Activated CD8-positive, alpha-beta memory T cell treated with anti-CD3 and anti-CD28 coated beads, Interleukin-2, amount 50 U/mL, for 48 hours (primary cell): ENCODE measurements around the gene CKAP2L.
"Not testable (repeated sequence)": the region's sequence is repeated elsewhere in the genome, so short reads cannot be mapped to it uniquely, and the experiment has no call there.

Experiments used
- DNase-seq: peaks from one replicate; pipeline ENCODE4 v3.0.0-alpha.2; 2020

Gene CKAP2L

DNA sequence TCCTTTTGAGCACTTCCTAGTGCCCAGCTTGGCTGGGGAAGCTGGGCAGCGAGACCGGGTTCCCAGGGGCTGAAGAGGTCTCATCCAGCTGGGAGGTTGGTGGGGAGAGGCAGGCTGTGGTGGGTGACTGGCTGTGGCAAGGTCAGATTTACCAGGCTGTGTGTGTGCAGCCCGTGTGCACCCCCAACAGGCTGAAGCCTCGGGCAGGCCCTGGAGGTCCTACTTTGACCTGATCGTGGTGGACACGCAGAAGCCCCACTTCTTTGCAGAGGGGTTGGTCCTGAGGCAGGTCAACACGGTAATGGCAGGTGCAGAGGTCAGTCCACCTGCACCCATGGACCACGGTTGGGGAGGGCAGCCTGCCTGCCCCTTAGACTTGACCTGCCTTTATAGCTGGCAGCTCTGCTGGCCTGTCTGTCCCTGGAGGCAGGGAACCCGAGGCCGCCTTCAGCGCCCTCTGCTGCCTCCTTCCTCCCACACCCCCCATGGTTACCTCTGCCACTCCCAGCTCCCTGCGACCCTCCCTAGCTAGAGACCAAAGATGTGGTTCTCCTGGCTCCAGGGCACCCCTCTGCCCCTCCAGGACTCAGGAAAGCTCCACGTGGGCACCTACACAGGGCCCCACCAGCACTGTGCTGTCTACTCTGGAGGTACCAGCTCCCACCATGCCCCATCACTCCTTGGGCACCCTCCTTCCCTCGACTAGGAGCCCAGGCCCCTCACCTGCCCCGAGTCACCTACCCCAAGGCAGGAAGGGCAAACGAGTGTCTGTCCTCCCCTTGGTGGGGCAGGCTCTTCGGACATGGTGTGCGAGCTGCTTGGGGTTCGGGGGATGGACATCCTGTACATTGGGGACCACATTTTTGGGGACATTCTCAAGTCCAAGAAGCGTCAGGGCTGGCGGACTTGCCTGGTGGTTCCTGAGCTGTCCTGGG lies 39.6 kb downstream of the CKAP2L start:
- no peak for DNase-seq

- DNase-seq = no peak
These were observed 40.4 kb downstream of the CKAP2L start for GRCh38 chr2:112723995-112724394.

DNA sequence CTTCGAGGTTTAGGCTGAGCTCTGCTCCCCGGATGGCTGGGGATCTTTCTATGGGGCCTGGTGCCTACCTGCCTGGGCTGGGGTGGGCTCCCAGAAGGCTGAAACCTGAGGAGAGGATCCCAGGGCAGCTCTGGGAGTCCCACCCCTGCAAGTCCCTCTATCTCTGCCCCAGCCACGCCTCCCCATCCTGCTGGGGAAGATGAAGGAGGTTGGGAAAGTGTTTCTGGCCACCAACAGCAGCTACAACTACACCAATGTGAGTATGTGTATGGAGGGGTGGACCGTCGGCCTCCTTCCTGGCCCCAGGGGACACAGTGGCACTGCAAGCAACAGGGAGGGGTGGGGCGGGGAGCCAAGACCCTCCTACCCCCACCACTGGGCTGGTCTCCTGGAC lies 40.9 kb downstream of the CKAP2L start:
- no peak for DNase-seq

DNA sequence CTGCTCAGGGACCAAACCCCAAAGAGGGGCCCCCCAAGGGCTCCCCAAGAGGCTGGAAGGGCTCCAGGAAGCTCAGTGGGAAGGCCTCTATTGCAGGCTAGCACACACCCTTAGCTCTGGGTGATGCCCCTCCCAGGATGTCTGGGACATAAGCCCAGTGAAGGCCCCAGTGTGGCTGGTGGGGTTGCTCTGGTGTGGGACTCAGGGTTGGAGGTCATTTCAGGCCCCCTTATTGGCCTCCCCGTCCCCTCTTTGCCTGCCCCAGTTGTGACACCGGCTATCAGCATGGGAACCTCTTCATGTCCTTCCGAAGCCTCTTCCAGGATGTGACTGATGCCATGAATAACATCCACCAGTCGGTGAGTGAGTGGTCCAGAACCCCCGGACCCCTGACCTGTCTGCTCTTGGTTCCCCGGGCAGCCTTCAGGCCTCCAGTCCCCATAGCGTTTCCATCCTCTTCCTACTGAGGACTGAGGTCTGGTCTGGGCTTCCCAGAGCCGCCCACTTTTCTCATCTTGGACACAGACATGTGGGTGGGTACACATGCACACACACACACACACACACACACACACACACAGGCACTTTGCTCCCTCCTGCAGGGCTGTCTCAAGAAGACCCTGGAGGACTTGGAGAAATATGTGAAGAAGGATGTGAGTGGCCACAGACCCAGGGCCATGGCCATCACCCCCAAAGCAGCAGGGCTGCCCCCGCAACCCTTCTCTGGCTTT lies 41.4 kb downstream of the CKAP2L start:
- DNase-seq = no peak

GRCh38 chr2:112721819-112722522 lies 42.4 kb downstream of the CKAP2L start:
- no peak for DNase-seq

DNA sequence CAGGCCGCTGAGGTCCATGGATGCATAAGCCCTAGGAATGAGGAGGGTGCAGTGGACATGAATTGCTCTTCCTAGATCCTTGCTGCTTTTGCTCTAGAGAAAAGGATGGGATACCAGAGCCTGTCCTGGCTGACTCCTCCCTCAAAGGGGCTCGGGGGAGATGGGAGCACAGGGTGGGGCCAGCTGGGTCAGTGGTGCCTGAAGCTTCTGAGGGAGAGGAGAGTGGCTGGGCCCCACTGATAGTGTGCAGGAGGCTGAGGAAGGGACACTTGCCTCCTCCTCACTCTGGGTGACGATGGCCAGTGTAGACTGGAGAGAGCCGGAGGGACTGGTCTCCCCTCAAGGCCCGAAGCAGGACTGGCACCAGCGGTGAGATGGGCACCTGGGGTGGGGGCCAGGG lies 43.6 kb downstream of the CKAP2L start, which contains the start of gene NT5DC4:
Gene NT5DC4 (plus strand): TSS at position 236 of the 400 bp plus-strand sequence. CDS start 60 bp downstream, at position 296.
- no peak for DNase-seq

- DNase-seq = no peak
These were observed 45.5 kb downstream of the CKAP2L start for GRCh38 chr2:112718863-112719370.

DNA sequence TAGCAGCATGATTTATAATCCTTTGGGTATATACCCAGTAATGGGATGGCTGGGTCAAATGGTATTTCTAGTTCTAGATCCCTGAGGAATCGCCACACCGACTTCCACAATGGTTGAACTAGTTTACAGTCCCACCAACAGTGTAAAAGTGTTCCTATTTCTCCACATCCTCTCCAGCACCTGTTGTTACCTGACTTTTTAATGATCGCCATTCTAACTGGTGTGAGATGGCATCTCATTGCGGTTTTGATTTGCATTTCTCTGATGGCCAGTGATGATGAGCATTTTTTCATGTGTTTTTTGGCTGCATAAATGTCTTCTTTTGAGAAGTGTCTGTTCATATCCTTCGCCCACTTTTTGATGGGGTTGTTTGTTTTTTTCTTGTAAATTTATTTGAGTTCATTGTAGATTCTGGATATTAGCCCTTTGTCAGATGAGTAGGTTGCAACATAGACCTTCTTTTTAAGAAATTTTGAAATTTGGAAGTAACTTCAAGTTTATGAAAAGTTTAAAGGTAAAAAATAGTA lies 47.5 kb downstream of the CKAP2L start:
- DNase-seq = not testable (repeated sequence)

DNA sequence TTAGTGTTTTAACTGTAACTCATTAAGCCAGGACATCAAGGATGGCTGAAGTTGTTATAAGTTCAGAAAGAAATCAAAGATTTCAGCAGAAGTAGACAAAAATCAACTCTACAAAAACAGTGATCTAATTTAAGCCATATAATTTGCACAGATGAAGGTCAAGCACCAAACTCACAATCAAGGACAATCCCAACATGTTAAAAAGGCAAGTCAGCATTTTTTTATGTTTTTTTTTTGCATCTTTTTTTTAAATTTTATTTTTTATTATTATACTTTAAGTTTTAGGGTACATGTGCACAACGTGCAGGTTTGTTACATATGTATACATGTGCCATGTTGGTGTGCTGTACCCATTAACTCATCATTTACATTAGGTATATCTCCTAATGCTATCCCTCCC lies 48.3 kb downstream of the CKAP2L start:
- DNase-seq = not testable (repeated sequence)

GRCh38 chr2:112714836-112715631 lies 49.4 kb downstream of the CKAP2L start:
- DNase-seq = peak; percentile 32

DNA sequence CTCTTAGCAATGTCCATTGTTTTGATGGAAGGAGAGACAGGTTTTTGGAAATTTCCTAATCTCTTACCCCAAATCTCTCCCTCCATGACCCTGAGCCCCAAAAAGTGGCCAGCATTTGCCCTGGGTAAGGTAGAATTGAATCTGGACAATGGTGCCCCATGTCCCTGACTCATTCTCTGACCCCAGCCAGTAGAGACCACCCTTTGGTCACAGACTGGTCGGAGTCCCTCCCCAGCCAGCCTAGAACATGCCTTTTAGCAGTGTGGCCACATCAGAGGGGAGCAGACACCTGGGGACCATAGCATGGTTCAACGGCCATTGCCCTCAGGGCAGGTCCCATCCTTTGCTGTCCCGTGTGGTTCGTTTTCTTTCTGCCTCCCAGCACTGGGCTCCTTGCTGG lies 50.1 kb downstream of the CKAP2L start:
- DNase-seq = peak; percentile 34

DNA sequence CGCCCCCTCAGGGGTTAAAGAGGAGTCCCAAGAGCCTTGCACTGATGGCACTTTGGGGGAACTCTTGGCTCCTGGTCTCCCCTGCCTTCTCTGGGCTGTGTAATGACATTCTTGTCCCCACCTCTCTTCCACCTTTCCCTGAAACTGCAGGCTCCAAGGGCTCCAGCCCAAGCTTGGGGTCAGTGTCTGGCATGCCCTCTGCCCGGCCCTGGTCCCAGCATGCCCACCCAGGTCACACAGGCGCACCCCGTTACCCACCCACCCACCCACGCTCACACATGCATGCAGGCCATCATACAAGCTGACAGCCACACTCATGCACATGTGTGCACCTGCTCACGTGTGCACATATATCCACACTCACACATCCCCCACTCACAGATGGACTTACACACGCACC lies 50.5 kb downstream of the CKAP2L start:
- DNase-seq = no peak

- DNase-seq = no peak
These were observed 50.9 kb downstream of the CKAP2L start for GRCh38 chr2:112713585-112713925.

DNA sequence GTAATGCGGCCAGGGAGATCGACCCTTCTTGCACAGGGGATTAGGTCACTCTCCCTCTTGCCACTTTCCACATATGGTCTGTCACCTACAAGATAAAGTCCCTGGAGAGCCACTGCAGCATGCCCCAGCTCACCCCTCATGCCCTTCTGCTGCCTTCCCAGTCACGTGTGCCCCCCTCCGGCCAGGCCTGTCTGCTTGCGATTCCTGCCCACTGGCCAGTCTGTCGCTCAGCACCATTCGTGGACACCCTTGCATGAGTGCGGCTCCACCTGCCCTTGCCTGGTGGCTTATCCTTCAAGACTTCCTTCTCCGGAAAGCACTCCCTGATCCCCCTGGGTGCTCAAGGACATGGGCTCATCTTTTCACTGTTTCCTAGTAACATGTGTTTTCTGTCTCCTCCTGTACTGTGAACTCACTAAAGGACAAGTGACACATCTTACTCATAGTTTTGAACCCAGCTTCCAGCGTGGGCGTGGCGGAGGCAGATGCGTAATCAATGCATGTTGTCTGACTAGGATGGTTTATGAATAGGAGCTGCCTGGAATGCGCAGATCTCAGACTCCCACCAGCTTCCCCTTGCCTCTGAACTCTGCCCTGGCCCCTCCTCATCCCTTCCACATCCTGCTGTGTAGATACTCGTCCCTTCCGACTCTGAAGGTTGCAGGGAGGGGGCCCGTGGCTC lies 51.4 kb downstream of the CKAP2L start:
- peak; percentile 75 for DNase-seq

DNA sequence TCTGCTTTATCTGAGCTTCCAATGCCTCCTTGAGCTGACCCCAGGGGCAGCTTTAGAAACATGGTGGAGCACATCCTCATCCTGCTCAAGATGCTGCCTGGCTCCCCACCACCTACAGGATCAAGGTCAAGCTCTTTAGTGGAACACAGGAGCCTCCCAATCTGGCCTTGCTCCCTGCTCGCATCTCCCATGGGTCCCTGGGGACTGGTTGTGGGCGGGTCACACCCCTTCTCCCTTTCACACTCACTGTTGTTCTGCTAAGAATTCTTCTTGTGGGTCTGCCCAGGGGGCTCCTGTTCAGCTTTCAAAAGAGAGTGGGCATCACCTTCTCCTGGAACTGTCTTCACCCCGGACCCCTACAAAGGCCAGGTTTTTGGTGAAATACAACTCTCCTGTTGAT lies 51.9 kb downstream of the CKAP2L start:
- peak; percentile 47 for DNase-seq

DNA sequence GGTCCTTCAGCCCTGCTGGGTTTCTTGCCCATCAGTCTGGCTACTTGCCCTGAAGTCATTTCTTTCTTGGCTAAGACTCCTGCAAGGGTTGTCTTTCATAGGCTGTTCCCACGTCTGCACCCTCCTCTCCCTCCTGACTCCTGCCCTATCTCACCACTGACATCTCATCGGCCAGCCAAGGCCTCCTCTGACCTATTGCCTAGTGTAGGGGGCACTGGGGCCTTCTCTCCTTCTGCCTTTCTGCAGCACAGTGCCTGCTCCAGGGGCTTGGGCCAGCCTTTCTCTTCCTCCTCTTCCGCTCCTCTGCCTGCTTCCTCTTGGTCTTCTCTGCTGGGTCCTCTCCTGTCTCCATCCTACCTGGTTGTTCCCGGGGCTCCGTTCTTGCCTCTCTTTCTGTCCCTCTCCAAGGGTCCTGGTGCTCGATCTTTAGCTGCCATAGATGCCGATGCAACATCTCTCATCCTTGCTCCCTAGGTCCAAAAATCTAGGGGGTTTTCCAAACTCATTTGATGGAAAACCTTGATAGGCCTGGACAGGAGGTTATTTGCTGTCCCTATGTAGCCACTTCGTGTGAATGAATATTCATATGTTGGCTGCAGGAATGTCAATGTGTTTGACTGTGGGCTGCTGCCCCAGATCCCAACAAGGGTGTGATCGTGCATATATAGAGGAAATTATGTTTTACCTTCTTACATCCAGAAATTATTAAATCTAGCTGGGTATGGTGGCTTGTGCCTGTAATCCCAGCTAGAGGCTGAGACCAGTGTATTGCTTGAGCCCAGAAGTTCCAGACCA lies 53.3 kb downstream of the CKAP2L start:
- DNase-seq = peak; percentile 49

GRCh38 chr2:112709703-112710102 lies 54.7 kb downstream of the CKAP2L start:
- DNase-seq = peak; percentile 34

GRCh38 chr2:112708968-112709367 lies 55.4 kb downstream of the CKAP2L start:
- DNase-seq = peak; percentile 47

GRCh38 chr2:112706947-112707346 lies 57.5 kb downstream of the CKAP2L start:
- DNase-seq = peak; percentile 29

- peak; percentile 83 for DNase-seq
These were observed 58.2 kb downstream of the CKAP2L start for GRCh38 chr2:112706170-112706664.
